Karpas-422 (cell line): Measurements from ENCODE around the gene FPGS. TPM values are rescaled to one million over a fixed set of nuclear protein-coding genes. Genes with fewer than 3 reads are reported as not detected.

Experiments
- DNase-seq: peaks from one replicate; pipeline ENCODE4 v3.0.0-alpha.2; 2015
- H2AFZ ChIP-seq: fragments of 200-600 bp; sonication (generic); 2 replicates; pipeline ENCODE4 v1.6.1; 2014; ENCODE audit warnings: antibody characterized with exemption, low read length, mixed read lengths
- H3K27ac ChIP-seq: fragments of 200-600 bp; sonication (generic); 2 replicates; pipeline ENCODE4 v1.5.1; 2014; ENCODE audit warnings: mild to moderate bottlenecking, low read length, moderate library complexity
- H3K27me3 ChIP-seq: fragments of 200-600 bp; sonication (generic); 2 replicates; pipeline ENCODE4 v1.6.1; 2014; ENCODE audit warnings: low read length, mixed read lengths
- H3K36me3 ChIP-seq: fragments of 200-600 bp; sonication (generic); 2 replicates; pipeline ENCODE4 v1.6.1; 2014; ENCODE audit warnings: low read length, mixed read lengths; ENCODE audit not compliant: insufficient read depth
- H3K4me1 ChIP-seq: fragments of 200-600 bp; sonication (generic); 2 replicates; pipeline ENCODE4 v1.6.1; 2014; ENCODE audit warnings: mild to moderate bottlenecking, low read length, mixed read lengths
- H3K4me2 ChIP-seq: fragments of 200-600 bp; sonication (generic); 2 replicates; pipeline ENCODE4 v1.6.1; 2014; ENCODE audit warnings: low read length, low read depth, mild to moderate bottlenecking; ENCODE audit not compliant: poor library complexity, severe bottlenecking
- H3K4me3 ChIP-seq: fragments of 200-600 bp; sonication (generic); 2 replicates; pipeline ENCODE4 v1.5.1; 2014; ENCODE audit warnings: mild to moderate bottlenecking, antibody characterized with exemption, low read length, mixed read lengths
- H3K79me2 ChIP-seq: fragments of 200-600 bp; sonication (generic); 2 replicates; pipeline ENCODE4 v1.6.1; 2014; ENCODE audit warnings: mild to moderate bottlenecking, low read length, mixed read lengths
- H3K9ac ChIP-seq: fragments of 200-600 bp; sonication (generic); 2 replicates; pipeline ENCODE4 v1.6.0; 2014; ENCODE audit warnings: low read length
- H3K9me2 ChIP-seq: fragments of 200-600 bp; sonication (generic), shearing (Covaris generic); replicated peaks from 2 replicates; pipeline ENCODE4 v1.6.0; 2014; ENCODE audit warnings: mild to moderate bottlenecking, low read length, moderate library complexity; ENCODE audit not compliant: insufficient read depth
- H3K9me3 ChIP-seq: fragments of 300-700, 200-600 bp; sonication (generic); 2 replicates; pipeline ENCODE4 v1.6.1; 2014; ENCODE audit warnings: low read length, mixed read lengths
- H4K20me1 ChIP-seq: fragments of 200-600 bp; sonication (generic); 2 replicates; pipeline ENCODE4 v1.6.1; 2014; ENCODE audit warnings: mild to moderate bottlenecking, antibody characterized with exemption, low read length, low read depth; ENCODE audit not compliant: insufficient read depth
- total RNA-seq: library from RNA; depleted of rRNA; stranded (reverse); fragments of >200 nt; shearing (Covaris generic); gene quantifications from 2 replicates; pipeline ENCODE4 v1.2.3, GENCODE V29; 2014; ENCODE audit warnings: low replicate concordance

Gene FPGS
- total RNA-seq, 1 experiment from 2014 or later: 41.9 TPM

DNA sequence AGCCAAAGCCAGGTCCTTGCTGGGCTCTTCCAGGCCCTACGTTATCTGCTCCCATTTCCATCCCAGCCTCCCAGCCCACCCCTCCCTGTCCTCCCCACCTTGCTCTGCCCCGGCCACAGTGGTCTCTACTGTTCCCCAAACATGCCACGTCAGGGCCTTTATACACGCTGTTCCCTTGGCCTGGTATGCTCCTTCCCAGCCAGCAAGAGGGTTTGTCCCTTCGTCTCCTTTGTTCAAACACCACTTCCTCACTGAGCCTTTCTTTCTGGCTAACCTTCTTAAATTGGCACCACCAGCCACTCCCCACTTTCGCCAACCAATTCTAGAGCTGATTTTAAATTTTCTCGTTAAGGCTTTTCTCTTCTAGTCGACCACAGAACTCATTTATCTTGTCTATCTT lies 34.0 kb upstream of the FPGS start:
- Histone ChIP-seq H3K4me1 (peaks cover 13% of the 10 kb centered on the region), H4K20me1 (no peaks in the 10 kb centered on the region), H3K79me2 (no peaks in the 10 kb centered on the region), H2AFZ (no peak overlapping the region), H3K9me2 (no peaks in the 10 kb centered on the region), H3K9me3 (no peaks in the 10 kb centered on the region), H3K27me3 (no peaks in the 10 kb centered on the region), H3K27ac (no peak overlapping the region), H3K4me3 (no peak overlapping the region), H3K4me2 (no peak overlapping the region), H3K9ac (no peak overlapping the region), H3K36me3 (no peaks in the 10 kb centered on the region)
- DNase-seq: no peak

DNA sequence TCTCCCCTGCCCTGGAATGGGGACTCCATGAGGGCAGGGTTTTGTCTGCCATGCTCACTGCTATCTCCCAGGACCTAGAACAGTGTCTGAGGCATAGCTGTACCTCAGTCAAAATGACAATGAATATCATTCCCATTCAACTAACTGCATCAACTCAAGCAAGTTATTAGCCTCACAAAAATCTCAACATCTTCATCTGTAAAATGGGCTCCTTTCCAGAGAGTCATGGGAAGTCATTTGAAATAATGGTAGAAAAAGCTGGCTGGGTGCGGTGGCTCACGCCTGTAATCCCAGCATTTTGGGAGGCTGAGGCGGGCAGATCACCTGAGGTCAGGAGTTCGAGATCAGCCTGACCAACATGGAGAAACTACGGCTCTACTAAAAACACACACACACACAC lies 33.6 kb upstream of the FPGS start:
- DNase-seq: no peak
- H2AFZ ChIP-seq: no peak overlapping the region
- peaks cover 13% of the 10 kb centered on the region for H3K4me1 ChIP-seq
- H3K79me2 ChIP-seq: no peaks in the 10 kb centered on the region
- H3K4me3 ChIP-seq: no peak overlapping the region
- H3K27ac ChIP-seq: no peak overlapping the region
- no peaks in the 10 kb centered on the region for H3K27me3 ChIP-seq
- no peaks in the 10 kb centered on the region for H4K20me1 ChIP-seq
- H3K9me2 ChIP-seq: no peaks in the 10 kb centered on the region
- H3K36me3 ChIP-seq: no peaks in the 10 kb centered on the region
- no peak overlapping the region for H3K4me2 ChIP-seq
- H3K9ac ChIP-seq: no peak overlapping the region
- H3K9me3 ChIP-seq: no peaks in the 10 kb centered on the region

DNA sequence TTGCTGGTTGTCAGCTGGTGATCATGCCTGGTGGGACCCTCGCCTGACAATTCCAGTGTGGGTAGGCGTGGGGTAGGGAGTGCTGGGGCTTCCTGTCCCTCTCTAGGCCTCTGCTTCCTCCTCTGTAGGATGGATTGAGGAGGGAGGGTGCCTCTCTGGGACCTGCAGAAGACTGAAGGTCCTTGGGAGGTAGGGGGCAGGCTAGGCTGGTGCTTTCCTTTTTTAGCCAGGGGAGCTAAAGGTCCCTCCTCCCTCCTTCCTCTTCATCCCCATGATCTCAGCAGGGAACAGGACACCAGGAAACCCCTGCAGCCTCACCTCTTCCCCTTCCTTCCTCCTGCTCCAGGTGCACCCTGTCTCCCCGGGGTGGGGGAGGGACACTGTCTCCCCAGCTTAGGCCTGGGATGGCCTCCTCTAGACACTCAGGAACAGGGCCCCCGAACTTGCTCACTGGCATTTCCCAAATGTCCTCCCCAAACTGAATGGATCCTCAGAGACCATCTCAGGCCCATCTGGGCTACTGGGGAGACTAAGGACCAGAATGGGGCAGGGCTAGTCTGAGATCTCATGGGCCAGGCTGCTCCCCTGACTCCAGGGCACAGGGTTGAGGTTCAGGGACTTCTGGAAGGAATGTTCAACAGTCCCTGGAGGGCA lies 32.6 kb upstream of the FPGS start:
- DNase-seq: no peak
- Histone ChIP-seq H2AFZ (no peak overlapping the region), H3K9me3 (no peaks in the 10 kb centered on the region), H3K4me3 (no peak overlapping the region), H3K36me3 (no peaks in the 10 kb centered on the region), H3K4me1 (peaks cover 13% of the 10 kb centered on the region), H3K9ac (peak overlapping the region; percentile 54; the same call in 1 of the 2 replicates), H3K9me2 (no peaks in the 10 kb centered on the region), H3K27ac (no peak overlapping the region), H3K79me2 (no peaks in the 10 kb centered on the region), H4K20me1 (no peaks in the 10 kb centered on the region), H3K27me3 (no peaks in the 10 kb centered on the region), H3K4me2 (peak overlapping the region; percentile 91)

DNA sequence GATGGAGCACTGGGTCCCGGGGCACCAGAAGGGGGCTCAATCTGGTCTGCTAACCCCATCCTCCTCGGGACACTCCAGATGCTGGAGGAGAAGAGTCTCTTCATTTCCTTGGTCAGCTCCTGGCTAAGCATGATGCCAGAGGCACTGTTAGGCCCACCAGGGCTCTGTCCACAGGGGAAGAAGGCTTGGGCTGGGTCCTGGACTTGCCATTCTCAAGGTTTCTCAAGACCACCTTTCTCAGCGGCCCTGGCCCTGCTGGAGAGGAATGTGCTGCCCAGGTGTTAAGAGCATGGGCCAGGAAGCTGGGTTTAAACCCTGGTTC lies 32.1 kb upstream of the FPGS start:
- no peak overlapping the region for H2AFZ ChIP-seq
- peak overlapping the region; percentile 91 for H3K4me2 ChIP-seq
- H3K36me3 ChIP-seq: no peaks in the 10 kb centered on the region
- peak overlapping the region; percentile 69 for H3K4me3 ChIP-seq
- H4K20me1 ChIP-seq: no peaks in the 10 kb centered on the region
- no peak overlapping the region for H3K27ac ChIP-seq
- H3K9ac ChIP-seq: peak overlapping the region; percentile 54
- H3K9me2 ChIP-seq: no peaks in the 10 kb centered on the region
- H3K27me3 ChIP-seq: no peaks in the 10 kb centered on the region
- peaks cover 13% of the 10 kb centered on the region for H3K4me1 ChIP-seq
- no peaks in the 10 kb centered on the region for H3K9me3 ChIP-seq
- DNase-seq: no peak
- no peaks in the 10 kb centered on the region for H3K79me2 ChIP-seq

DNA sequence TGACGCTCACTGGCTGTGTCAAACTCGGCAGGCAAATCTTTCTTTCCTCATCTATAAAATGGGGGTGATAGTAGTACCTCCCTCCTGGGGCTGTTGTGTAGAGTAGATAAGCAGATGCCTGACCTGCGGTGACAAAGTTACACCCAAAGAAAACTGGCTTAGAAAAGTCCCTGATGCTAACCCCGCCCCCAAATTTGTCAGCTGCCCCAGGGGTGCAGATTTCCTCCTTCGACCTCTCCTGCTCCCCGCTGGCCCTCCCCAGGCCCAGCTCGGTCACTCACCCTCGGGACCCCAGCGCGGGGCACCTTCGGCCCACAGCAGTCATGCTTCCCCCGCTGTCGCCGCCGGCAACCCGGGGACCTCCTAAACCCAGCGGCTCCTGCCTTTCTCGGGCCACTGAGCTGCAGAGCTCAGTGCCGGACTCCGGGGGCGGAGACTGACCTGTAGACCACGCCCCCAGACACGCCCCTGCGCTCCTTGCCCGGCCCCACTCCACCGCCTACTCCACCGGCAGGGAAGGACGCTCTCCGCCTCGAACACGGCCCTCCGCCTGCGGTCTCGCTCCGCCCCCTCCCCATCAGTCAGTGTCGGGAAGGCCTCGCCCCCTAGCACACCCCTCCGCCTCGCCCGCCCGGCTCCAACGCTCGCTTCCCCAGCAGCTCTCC lies 31.6 kb upstream of the FPGS start:
- H3K27ac ChIP-seq: no peak overlapping the region
- peaks cover 13% of the 10 kb centered on the region for H3K4me1 ChIP-seq
- H4K20me1 ChIP-seq: no peaks in the 10 kb centered on the region
- H3K9me2 ChIP-seq: no peaks in the 10 kb centered on the region
- H3K4me3 ChIP-seq: peak overlapping the region; percentile 69
- no peaks in the 10 kb centered on the region for H3K79me2 ChIP-seq
- H3K27me3 ChIP-seq: no peaks in the 10 kb centered on the region
- DNase-seq: peak; percentile 99
- H3K9me3 ChIP-seq: no peaks in the 10 kb centered on the region
- H3K9ac ChIP-seq: peak overlapping the region; percentile 54
- H3K4me2 ChIP-seq: peak overlapping the region; percentile 91
- peak overlapping the region; percentile 88; the same call in 1 of the 2 replicates for H2AFZ ChIP-seq
- no peaks in the 10 kb centered on the region for H3K36me3 ChIP-seq

DNA sequence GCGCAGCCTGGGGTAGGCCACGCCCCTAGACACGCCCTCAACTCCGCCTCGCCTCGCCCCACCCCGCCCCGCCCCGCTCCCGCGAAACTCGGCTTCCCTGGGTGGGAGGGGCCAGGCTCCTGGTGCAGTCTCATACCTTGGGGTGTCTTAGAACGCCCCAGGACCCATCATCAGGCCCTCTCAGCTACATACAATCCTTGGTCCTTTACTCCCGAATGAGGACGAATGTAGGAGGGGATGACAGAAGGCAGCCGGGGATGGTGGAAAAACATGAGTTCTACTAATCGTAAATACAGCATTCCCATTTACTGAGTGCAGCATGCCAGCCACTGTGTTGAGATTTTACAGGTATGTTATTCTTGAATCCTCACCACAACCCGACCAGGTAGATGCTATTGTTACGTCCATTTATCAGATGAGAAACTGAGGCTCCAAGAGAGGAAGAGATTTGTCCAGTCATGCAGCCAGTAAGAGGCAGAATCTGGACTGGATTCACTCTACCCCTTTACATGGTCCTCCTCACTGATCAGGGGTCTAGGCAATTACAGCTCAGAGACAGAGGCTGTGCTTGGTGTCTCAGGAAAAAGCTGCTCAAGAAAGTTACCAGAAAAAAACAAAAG lies 31.0 kb upstream of the FPGS start:
- DNase-seq: no peak
- H3K4me1 ChIP-seq: peaks cover 16% of the 10 kb centered on the region
- peak overlapping the region; percentile 23; the same call in 1 of the 2 replicates for H3K9ac ChIP-seq
- H3K4me3 ChIP-seq: no peak overlapping the region
- no peaks in the 10 kb centered on the region for H4K20me1 ChIP-seq
- H3K27ac ChIP-seq: no peak overlapping the region
- H3K79me2 ChIP-seq: no peaks in the 10 kb centered on the region
- H3K36me3 ChIP-seq: no peaks in the 10 kb centered on the region
- no peaks in the 10 kb centered on the region for H3K9me3 ChIP-seq
- no peaks in the 10 kb centered on the region for H3K9me2 ChIP-seq
- H3K4me2 ChIP-seq: peak overlapping the region; percentile 36
- no peak overlapping the region for H2AFZ ChIP-seq
- no peaks in the 10 kb centered on the region for H3K27me3 ChIP-seq

DNA sequence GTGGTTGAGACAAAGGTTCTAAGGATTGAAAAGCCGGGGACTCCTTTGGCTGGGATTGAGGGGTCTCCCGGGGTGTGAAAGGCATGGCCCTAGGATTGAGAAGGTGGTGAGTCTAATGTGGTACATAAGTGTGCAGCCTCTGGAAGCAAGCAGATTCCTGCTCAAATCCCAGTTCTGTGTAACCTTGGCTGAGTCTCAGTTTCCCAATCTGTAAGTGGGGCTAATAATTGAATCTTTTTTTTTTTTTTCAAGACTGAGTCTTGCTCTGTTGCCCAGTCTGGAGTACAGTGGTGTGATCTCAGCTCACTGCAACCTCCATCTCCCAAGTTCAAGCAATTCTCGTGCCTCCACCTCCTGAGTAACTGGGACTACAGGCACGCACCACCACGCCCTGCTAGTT lies 30.1 kb upstream of the FPGS start:
- no peaks in the 10 kb centered on the region for H3K9me3 ChIP-seq
- H3K4me3 ChIP-seq: no peak overlapping the region
- no peaks in the 10 kb centered on the region for H4K20me1 ChIP-seq
- no peaks in the 10 kb centered on the region for H3K79me2 ChIP-seq
- no peaks in the 10 kb centered on the region for H3K27me3 ChIP-seq
- H2AFZ ChIP-seq: no peak overlapping the region
- H3K9me2 ChIP-seq: no peaks in the 10 kb centered on the region
- no peak overlapping the region for H3K9ac ChIP-seq
- no peak overlapping the region for H3K27ac ChIP-seq
- no peaks in the 10 kb centered on the region for H3K36me3 ChIP-seq
- no peak for DNase-seq
- H3K4me1 ChIP-seq: peaks cover 16% of the 10 kb centered on the region
- H3K4me2 ChIP-seq: no peak overlapping the region

DNA sequence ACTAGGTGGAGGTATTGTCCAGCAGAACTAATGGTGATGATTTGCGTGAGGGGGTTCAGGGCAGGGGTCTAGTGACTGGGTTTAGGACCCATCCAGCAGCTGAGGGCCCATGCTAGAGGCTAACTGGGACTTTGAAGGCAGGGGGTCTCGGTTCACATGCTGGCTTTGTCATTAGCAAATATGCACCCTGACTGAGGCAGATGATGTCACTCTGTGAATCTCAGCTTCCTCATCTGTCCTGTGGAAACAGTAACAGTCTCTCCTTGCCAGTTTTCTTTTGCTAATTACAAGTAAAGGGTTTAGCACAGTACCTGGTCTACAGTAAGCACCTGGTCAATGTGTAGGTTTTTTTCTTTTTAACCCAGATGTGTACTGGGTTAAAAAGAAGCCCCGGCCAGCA lies 29.4 kb upstream of the FPGS start:
- Histone ChIP-seq H3K9me2 (no peaks in the 10 kb centered on the region), H3K4me2 (no peak overlapping the region), H3K27ac (no peak overlapping the region), H3K27me3 (no peaks in the 10 kb centered on the region), H3K9me3 (no peaks in the 10 kb centered on the region), H3K36me3 (no peaks in the 10 kb centered on the region), H3K9ac (no peak overlapping the region), H2AFZ (no peak overlapping the region), H4K20me1 (no peaks in the 10 kb centered on the region), H3K4me1 (peaks cover 16% of the 10 kb centered on the region), H3K4me3 (no peak overlapping the region), H3K79me2 (no peaks in the 10 kb centered on the region)
- DNase-seq: no peak
